Measurements from ENCODE around the gene CWC27.

Gene CWC27

GRCh38 chr5:65029178-65029577, 260.4 kb downstream of the CWC27 start:
- in situ Hi-C loops (cut with MboI; ENCODE audit: low sequenced_read_pairs): no loop called here

DNA sequence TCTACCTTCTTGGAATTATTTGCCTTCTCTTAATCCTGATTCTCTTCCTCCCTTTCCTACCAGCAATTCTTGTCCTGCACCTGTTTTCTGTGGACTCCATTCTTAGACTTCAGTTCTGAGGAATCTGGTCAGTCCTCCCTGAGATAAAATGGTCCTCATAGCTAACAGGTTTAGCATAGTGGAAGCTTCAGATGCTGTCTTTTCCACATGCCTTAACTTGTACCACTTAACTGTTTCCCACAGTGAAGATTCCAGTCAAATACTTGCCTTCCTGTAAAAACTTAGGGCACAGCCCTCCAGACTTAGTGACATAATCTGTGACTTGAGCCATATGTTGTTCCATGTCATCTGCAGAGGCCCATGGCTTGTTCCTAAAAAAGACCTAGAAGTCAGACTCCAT, 261.3 kb downstream of the CWC27 start:
- in situ Hi-C loops (cut with MboI; ENCODE audit: low sequenced_read_pairs): no loop called here

DNA sequence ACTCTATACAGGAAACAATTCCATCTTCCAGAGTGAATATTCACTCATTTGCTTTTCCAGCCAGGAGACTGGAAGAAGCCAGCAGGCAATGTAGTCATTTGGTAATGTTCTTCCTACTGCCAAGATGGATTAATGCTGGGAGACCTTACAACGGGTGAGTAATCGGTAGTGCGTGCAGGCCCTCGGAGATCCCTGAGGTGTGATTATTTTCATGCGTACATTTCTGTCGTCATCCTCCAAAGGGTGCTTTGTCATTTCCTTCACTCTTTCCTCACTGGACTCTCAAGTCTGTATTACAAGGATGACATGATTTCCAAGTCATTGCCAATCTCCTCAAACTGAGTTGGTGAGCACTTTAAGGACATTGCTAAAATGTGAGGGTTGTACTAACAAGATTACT, 263.5 kb downstream of the CWC27 start:
- in situ Hi-C loops (cut with MboI; ENCODE audit: low sequenced_read_pairs): no loop called here

- in situ Hi-C loops (cut with MboI; ENCODE audit: low sequenced_read_pairs): no loop called here
These were observed 265.5 kb downstream of the CWC27 start for GRCh38 chr5:65034029-65034812.

GRCh38 chr5:65034813-65035209, 266.1 kb downstream of the CWC27 start:
- in situ Hi-C loops (cut with MboI; ENCODE audit: low sequenced_read_pairs): no loop called here

- in situ Hi-C loops (cut with MboI; ENCODE audit: low sequenced_read_pairs): no loop called here
These were observed 266.8 kb downstream of the CWC27 start for GRCh38 chr5:65035211-65036206.

GRCh38 chr5:65037831-65038815, 269.4 kb downstream of the CWC27 start:
- in situ Hi-C loops (cut with MboI; ENCODE audit: low sequenced_read_pairs): no loop called here

DNA sequence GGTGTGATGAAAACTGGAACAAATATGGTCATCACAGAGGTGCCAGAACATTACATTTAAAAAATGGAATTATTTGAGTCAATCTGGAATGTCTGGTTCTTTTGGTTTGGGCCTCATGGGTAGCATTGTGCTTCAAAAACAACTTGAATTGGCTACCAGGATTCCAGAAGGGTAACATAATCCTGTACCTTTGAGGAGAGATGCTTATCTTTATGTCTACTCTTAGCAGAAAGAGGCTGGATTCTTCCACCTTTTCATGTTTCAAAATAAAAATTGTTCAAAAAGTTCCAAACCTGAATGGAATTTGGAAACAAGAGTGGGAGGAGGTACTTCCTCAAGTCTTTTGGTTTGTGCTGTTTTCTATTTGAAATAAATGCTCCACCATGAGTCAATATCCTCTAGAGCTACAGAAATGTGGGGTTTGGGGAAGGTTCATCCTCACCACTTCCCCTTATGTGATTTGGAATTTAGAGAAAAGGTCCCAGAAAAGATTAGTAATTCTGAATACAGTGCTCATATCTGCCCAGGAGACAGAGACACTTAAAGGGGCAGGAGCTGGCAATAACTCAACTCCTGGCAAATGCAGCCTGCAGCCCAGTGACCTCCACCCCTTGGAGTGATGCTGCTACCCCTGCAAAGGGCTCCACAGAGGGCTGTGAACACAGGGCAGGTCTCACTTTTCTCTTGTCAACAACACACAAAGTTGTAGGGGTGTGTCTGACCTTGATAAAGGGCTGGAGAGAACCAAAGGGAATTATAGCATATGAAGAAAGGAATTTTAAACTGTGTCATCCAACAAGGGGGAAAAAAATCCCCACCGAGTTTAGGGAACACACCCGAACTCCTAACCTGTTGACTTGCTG, 272.8 kb downstream of the CWC27 start:
- in situ Hi-C loops (cut with MboI; ENCODE audit: low sequenced_read_pairs): no loop called here

DNA sequence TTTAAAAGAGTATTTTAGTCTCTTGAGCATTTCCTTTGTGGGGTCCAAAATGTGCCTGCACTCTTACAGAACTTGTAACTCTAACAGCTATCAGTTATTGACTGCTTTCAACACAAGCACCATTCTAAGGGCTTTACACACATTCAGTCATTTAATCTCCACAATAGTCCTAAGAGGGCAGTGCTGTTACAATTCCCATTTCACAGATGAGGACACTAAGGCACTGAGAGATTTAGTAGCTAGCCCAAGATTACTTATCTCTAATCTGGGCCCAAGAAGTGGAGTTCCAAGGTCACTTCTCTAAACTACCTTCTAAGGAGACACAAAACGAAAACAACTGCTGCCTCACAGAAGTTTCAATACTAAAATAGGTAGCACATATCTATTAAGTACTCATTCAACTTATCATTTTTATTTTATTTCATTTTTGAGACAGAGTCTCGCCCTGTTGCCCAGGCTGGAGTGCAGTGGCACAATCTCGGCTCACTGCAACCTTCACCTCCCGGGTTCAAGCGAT, 275.2 kb downstream of the CWC27 start:
- in situ Hi-C loops (cut with MboI; ENCODE audit: low sequenced_read_pairs): no loop called here

DNA sequence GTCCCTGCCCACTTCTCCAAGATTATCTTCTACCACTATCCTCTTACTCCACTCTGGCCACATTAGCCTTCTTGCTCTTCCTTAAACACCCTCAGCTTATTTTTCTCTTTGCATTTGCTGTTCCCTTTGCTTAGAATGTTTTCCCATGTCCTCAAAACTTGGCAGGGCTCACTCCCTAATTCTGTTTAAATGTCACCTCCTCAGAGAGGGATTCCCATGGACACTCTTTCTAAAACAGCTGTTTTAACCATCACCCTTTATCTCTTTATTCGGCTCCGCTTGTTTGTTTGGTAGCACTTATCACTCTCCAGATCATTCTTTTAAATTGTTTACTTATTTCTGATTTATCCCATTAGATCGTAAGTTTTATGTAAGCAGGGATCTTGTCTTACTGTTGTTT, 278.5 kb downstream of the CWC27 start:
- in situ Hi-C loops (cut with MboI; ENCODE audit: low sequenced_read_pairs): no loop called here

- in situ Hi-C loops (cut with MboI; ENCODE audit: low sequenced_read_pairs): no loop called here
These were observed 279.4 kb downstream of the CWC27 start for GRCh38 chr5:65047948-65048690.

- in situ Hi-C loops (cut with MboI; ENCODE audit: low sequenced_read_pairs): no loop called here
These were observed 281.4 kb downstream of the CWC27 start for GRCh38 chr5:65050140-65050539.

DNA sequence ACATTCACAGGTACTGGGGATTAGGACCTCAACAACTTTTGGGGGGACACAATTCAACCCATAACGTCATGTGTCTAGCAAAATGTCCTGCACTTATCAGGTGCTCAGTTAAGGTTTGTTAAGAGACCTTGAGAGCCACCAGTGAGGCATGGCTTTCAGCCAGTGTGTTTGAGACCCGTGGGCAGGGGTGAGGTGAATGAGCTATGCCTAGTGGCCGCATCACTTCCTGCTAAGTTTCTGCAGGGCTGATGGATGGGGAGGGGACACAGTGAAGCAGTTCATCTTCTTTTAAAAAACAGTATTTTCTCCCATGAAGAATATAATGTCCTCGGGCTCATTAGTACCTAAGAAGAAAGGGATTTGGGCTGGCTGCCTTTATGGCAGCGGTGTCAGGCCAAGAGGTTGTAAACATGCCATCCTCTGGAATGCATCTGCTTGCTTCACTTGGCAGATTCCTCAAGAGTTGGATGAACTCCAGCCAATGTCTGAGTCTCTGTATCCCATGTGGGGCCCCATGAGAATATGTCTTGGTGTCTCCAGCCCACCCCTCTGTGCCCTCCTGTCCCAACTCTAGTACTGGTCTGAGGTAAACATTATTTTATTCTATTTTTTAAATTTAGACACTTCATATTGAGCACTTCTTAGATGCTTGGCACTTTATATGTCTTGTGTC, 282.2 kb downstream of the CWC27 start:
- in situ Hi-C loops (cut with MboI; ENCODE audit: low sequenced_read_pairs): no loop called here

DNA sequence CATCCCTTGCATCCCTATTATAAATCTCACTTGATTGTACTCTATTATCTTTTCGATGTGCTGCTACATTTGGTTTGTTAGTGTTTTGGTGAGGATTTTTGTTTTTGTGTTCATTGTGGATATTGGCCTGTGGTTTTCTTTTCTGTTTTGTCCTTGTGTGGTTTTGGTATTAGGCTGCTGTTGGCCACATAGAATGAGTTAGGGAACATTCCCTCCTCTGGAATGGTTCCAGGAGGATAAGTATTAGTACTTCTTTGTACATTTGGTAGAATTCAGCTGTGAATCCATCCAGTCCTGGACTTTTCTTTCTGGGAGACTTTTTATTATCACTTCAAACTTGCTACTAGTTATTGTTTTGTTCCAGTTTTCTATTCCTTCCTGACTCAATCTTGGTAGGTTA, 287.2 kb downstream of the CWC27 start:
- in situ Hi-C loops (cut with MboI; ENCODE audit: low sequenced_read_pairs): no loop called here

DNA sequence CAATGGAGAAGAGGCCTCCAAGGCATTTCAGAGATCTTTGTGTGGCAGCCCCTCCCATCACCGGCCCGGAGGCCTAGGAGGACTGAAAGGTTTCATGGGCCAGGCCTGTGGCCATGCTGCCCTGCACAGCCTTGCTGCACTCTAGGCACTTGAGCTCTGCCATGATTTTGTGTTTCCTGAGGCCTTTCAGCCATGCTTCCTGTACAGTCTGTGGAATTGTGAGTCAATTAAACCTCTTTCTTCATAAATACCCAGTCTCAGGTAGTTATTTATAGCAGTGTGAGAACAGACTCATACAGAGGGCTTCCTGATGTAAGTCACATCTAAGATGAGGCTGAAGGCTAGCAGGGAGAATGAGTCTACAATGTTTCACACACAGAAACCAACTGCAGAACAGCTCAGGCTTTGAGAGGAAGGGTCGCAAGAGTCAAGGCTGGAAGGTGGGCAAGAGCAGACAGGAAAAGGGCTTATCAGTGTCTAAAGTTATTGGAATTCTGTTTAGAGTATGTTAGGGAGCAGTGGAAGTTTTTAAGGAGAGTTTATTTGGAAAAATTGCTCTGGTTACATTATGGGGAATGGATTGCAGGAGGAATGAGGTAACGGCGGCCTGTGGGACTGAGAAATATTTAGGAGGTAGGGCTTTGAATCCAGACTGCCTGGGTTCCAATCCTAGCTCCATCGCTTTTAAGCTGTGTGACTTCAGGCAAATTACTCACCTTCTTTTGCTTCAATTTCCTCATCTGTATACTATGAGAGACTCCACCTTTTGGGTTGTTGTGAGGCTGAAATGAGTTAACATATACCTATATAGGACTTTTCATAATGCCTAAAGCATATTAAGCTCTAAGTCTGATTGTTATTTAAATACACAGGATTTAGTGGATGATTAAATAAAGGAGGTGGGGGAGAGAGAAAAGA, 291.2 kb downstream of the CWC27 start:
- in situ Hi-C loops (cut with MboI; ENCODE audit: low sequenced_read_pairs): no loop called here

GRCh38 chr5:65061250-65061973, 292.7 kb downstream of the CWC27 start:
- in situ Hi-C loops (cut with MboI; ENCODE audit: low sequenced_read_pairs): no loop called here

GRCh38 chr5:65061974-65062353, 293.2 kb downstream of the CWC27 start:
- in situ Hi-C loops (cut with MboI; ENCODE audit: low sequenced_read_pairs): no loop called here
